NT2/D1 (cell line): ENCODE data around the gene CEBPG.

Experiments used
- DNase-seq: peaks from one replicate; pipeline ENCODE4 v3.0.0-alpha.2; 2011; ENCODE audit warnings: low read depth, low spot score
- H3K27me3 ChIP-seq: 2 replicates; pipeline ENCODE4 v1.6.0; 2011; ENCODE audit warnings: mild to moderate bottlenecking; ENCODE audit not compliant: insufficient read length, insufficient read depth
- H3K36me3 ChIP-seq: 2 replicates; pipeline ENCODE4 v1.6.1; 2011; ENCODE audit warnings: mild to moderate bottlenecking, low read length, mixed read lengths; ENCODE audit not compliant: insufficient read depth, insufficient read length
- H3K4me1 ChIP-seq: 2 replicates; pipeline ENCODE4 v1.5.1; 2011; ENCODE audit not compliant: insufficient read depth, insufficient read length
- H3K4me3 ChIP-seq: 2 replicates; pipeline ENCODE4 v1.5.1; 2011; ENCODE audit warnings: low read depth; ENCODE audit not compliant: insufficient read length
- H3K9ac ChIP-seq: 2 replicates; pipeline ENCODE4 v1.6.0; 2011; ENCODE audit warnings: low read depth; ENCODE audit not compliant: insufficient read length
- H3K9me3 ChIP-seq: 2 replicates; pipeline ENCODE4 v1.5.1; 2011; ENCODE audit warnings: mild to moderate bottlenecking, low read length; ENCODE audit not compliant: insufficient read depth
- SUZ12 ChIP-seq: IDR thresholded peaks from 2 replicates; pipeline ENCODE4 v1.6.1; 2011; ENCODE audit not compliant: insufficient read length, insufficient read depth; ENCODE audit errors: extremely low read depth
- YY1 ChIP-seq: IDR thresholded peaks from 2 replicates; pipeline ENCODE4 v1.6.1; 2011; ENCODE audit not compliant: insufficient read length, insufficient read depth
- ZNF274 ChIP-seq: IDR thresholded peaks from 2 replicates; pipeline ENCODE4 v1.6.1; 2011; ENCODE audit warnings: mild to moderate bottlenecking, low read depth, low read length

The CEBPG gene

DNA sequence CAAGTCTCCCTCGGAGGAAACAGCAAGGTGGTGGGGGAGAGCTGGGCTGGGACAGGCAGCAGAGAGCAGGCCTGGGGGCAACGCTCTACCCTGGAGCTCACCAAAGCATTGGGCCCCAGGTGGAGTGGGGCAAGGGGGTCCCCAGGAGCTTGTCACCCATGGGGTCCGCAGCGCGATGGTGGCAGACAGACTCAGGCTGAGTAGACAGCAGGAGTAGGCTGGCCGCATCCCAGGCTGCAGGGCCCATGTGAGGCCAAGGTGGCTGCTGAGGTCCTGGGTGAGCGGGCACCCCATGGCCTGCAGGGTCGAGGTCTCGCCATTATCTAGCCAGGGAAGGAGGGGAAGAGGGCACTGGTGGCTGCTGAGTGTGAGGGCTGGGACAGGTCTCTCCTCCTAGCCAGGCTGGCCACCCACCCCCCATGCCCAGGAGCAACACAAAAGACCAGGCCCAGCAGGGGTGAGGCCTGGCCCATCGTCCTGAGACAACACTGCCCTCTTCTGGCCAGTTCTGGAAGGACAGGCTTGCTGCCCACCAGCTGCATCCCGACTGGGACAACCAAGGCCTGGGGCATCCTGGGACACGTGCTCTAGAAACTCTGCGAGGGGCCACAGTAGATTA is 33.1 kb downstream of the CEBPG start:
- Histone ChIP-seq H3K4me1 (peaks cover 14% of the 10 kb centered on the region), H3K9ac (peak overlapping the region; percentile 27), H3K4me3 (no peak overlapping the region), H3K27me3 (no peaks in the 10 kb centered on the region), H3K36me3 (peaks cover 12% of the 10 kb centered on the region), H3K9me3 (no peaks in the 10 kb centered on the region)
- DNase-seq = peak; percentile 63
- TF ChIP-seq SUZ12 (no peak), ZNF274 (no peak), YY1 (no peak)

DNA sequence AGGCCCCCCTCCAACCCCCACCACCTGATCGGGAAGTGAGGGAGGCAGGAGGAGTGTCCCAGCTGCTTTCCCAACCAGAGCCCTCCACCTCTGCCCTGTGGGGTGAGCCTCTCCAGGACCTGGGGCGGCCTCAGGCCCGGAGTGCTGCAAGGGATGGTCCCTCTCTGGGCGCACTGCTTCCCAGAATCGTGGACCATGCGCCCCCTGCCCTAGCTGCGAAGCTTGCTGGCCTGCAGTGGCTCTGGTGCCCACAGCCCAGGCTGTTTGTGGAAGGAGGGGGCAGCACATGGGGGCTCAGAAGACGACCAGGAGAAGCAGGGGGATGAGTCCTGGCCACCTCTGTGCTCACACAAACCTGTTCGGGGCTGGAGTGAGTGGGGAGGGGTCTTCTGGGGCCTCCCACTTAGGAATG is 33.6 kb downstream of the CEBPG start:
- H3K4me1 ChIP-seq = peaks cover 14% of the 10 kb centered on the region
- peaks cover 12% of the 10 kb centered on the region for H3K36me3 ChIP-seq
- no peak for DNase-seq
- H3K9me3 ChIP-seq = no peaks in the 10 kb centered on the region
- no peak overlapping the region for H3K9ac ChIP-seq
- TF ChIP-seq SUZ12 = no peak
- no peak for TF ChIP-seq ZNF274
- TF ChIP-seq YY1 = no peak
- no peak overlapping the region for H3K4me3 ChIP-seq
- no peaks in the 10 kb centered on the region for H3K27me3 ChIP-seq

DNA sequence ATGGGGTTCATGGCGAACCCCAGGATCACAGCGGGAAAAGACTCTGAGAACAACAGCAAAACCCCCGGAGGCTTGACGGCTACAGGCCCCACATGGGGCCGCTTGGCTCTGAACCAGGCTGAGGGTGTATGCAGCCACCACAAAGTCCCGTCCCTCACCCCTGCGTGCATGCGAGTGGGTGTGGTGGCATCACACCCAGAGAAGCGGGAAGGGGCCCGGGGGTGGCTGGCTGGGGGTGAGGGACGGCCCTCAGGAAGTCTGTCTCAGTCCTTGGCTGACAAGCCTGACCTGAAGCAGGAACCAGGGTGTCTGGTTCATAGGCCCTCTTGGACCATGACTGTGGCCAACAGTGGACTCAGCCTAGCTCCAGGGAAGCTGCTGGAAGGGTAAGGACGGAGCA is 34.2 kb downstream of the CEBPG start:
- peaks cover 12% of the 10 kb centered on the region for H3K36me3 ChIP-seq
- H3K4me3 ChIP-seq = no peak overlapping the region
- TF ChIP-seq ZNF274 (no peak), SUZ12 (no peak), YY1 (no peak)
- H3K4me1 ChIP-seq = peaks cover 14% of the 10 kb centered on the region
- no peak for DNase-seq
- H3K27me3 ChIP-seq = no peaks in the 10 kb centered on the region
- peak overlapping the region; percentile 10 for H3K9ac ChIP-seq
- H3K9me3 ChIP-seq = no peaks in the 10 kb centered on the region

DNA sequence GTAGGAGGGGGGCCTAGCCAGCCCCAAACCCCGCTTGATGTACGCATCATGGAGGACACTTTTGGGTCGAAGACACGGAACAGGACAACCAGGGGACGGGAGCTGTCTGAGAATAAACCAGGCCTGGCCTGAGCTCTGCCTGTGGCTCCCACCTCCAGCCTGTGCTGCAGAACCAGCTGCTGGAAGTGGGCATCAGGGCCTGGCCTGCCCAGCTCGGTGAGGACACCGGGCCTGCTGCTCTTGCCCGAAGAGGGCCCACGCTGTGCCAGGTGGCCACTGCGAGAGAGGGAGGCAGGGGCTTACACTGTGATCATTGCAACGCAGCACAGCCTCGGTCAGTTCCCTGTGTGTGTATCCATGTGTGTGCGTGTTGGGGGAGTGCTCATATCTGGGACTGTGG is 34.6 kb downstream of the CEBPG start:
- TF ChIP-seq ZNF274 (no peak), YY1 (no peak), SUZ12 (no peak)
- Histone ChIP-seq H3K4me1 (peaks cover 14% of the 10 kb centered on the region), H3K27me3 (no peaks in the 10 kb centered on the region), H3K9me3 (no peaks in the 10 kb centered on the region), H3K9ac (no peak overlapping the region), H3K36me3 (peaks cover 14% of the 10 kb centered on the region), H3K4me3 (no peak overlapping the region)
- no peak for DNase-seq

DNA sequence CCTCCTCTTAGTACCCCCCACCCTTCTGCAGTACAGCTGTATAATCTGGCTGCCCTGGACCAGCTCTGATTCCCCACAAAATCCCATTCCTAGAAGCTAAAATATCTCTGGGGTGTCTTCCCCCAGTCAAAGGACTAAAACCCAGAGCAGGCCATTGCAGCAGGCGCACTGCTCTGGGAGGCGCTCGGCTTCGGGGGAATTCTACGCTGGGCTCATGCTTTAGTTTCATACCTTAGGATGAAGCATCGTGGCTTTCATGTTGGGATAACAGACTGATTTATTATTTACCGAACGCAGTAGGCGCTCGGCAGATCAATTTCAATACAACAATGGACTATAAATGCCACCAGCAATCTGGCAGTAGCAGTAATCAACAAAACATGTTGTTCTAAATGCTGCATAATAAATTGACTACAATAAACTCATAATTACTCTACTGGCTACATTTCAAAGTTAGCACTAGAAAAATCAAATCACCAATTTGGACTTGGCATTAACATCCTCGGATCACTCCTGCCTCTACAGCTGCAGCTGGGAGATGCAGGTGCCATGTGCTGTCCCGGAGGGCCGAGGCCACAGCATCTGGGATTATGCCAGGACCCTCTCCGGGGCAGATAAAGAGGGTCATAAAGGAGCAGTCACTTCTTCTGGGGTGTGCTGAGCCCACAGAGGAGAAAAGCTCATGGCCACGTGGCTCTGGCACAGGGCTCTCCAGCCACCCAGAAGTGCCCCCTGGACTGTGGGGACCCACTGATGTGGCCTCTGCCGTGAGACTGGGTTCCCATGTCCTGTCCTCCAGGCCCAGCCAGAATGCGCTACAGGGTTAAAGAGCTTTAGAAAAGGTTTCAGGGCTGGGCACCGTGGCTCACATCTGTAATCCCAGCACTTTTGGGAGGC is 35.3 kb downstream of the CEBPG start:
- Histone ChIP-seq H3K36me3 (peaks cover 15% of the 10 kb centered on the region), H3K4me1 (peaks cover 14% of the 10 kb centered on the region), H3K9me3 (no peaks in the 10 kb centered on the region), H3K9ac (no peak overlapping the region), H3K4me3 (no peak overlapping the region), H3K27me3 (no peaks in the 10 kb centered on the region)
- TF ChIP-seq YY1 = no peak
- TF ChIP-seq ZNF274 = no peak
- no peak for TF ChIP-seq SUZ12
- DNase-seq = no peak

DNA sequence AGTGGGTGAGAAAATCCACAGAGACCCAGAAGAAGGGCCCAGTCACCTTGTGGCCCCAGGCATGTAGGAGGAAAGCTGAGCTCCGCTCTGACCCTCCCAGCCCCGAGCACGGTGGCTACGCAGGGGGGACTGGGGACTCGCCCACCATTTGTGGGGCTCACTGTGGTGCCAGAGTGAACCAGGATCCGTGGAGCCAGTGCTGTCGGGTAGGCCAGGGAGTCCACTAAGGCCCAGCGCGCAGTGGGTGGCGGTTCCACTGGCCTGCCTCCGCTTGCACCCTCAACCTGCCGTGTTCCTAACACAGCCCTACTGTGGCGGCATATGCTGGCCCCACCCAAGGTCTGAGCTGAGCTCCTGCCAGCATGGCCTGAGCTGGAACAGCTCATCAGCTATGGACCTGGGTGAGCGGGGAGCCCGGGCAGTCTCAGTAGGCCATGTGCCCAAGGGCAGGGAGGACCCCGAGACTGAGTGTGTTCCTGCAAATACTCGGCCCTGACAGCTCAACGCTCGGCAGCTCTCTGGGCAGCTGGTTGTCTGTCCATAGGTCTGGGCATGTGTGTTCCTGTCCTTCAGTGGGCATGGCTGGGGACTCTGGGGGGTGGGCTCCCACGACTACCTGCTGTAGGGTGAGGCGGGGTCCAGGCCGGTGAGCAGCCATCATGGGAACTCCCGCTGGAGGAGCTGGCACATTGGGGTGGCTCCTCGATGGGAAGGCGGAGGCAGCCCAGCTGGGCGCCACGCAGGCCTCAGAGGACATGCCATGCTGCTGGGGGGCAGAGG is 36.6 kb downstream of the CEBPG start:
- Histone ChIP-seq H3K9me3 (no peaks in the 10 kb centered on the region), H3K27me3 (no peaks in the 10 kb centered on the region), H3K36me3 (peaks cover 15% of the 10 kb centered on the region), H3K4me1 (peaks cover 14% of the 10 kb centered on the region), H3K4me3 (no peak overlapping the region), H3K9ac (no peak overlapping the region)
- TF ChIP-seq YY1 (no peak), SUZ12 (no peak), ZNF274 (no peak)
- DNase-seq = no peak
